HG02588 (cell line): ENCODE data around the gene COG3.

Experiments
- ATAC-seq: cut with Tn5 transposase; IDR thresholded peaks from one replicate; pipeline ENCODE4 v1.9.1; 2021; ENCODE audit warnings: mild to moderate bottlenecking, moderate library complexity; ENCODE audit not compliant: unreplicated experiment

COG3 gene

DNA sequence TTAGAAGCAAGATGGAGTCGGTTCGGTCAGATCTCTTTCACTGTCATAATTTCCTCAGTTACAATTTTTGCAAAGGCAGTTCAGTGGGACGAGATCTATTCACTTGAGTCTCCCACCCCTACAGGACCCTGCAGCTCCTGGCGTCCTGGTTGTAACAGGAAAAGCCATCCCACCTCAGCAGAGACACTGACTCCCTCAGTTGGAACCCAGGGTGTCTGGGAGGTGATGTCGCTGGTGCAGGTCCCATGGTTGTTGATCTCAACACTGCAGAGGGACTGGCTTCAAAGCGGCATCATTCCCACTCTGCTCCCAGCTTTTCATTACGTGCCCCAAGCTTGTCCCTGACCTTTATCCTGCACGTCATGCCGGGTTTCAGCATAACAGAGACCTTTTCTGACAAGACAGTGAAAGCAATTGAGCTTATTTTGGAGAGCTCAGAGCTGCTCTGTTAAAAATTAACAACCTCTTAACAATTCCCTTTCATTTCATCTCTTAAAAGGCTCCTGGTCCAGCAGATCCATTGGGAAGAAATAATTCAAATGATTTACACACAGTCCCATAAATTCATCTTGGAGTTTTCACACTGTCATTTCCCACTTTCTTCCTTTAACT lies 17.6 kb upstream of the COG3 start:
- ATAC-seq, result no peak

DNA sequence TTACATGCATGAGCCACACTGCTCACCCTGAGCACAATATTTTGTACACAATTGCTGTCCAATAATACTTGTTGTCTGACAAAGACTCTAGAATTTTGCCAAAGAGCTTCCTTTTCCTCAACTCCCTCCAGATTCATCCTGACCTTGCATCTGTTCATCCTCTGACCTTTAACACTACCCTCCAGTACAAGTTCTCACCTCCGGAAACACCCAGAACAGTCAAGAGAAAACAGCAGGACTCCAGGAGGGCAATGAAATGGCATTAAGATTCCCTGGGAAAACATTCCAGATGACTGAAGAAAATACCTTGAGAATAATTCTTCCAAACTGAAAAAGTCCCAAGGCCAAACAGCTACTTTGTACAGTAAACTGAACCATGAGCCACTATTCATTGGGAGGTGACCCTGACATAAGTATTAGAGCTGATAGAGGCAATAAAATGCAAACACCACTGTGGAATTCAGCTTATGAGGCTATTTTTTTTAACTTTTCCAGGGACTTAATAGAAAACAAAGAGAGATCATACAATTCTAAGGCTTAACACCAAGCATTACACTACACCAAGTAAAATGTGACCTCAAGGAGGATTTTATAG lies 15.7 kb upstream of the COG3 start:
- no peak for ATAC-seq

DNA sequence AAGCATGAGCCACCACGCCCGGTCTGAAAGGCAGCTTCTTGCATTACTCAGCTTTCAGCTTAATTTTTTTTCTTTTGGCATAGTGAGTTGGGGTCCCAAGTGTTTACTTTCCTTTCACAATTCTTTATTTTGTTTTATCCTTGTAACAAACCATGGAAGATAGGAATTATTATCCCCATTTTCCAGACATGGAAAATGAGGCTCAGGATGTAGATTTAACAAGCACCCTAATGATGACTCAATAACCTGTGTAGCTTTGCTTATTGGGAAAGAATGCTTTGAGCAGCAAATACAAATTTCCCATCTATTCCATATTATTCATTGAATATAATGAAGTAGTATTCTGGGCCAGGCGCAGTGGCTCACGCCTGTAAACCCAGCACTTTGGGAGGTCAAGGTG lies 13.5 kb upstream of the COG3 start:
- no peak for ATAC-seq

DNA sequence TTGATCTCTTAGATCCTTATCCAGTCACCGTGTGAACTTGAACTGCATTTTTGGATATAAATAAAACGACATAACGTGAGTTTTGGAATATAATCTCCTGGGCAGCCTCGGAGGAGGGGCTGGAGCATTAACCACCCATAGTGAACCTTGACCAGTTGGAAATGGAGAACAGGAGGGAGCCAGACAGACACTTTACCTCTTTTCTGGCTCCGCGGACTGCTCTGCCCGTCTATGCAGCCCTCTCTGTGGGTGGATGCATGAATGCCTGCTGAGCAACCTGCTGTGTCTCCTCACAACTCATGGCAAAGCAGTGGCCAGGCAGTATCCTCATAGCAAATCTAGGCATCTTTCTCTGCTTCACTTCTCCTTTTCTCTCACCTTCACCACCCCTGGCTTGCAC lies 10.5 kb upstream of the COG3 start:
- ATAC-seq, result no peak

DNA sequence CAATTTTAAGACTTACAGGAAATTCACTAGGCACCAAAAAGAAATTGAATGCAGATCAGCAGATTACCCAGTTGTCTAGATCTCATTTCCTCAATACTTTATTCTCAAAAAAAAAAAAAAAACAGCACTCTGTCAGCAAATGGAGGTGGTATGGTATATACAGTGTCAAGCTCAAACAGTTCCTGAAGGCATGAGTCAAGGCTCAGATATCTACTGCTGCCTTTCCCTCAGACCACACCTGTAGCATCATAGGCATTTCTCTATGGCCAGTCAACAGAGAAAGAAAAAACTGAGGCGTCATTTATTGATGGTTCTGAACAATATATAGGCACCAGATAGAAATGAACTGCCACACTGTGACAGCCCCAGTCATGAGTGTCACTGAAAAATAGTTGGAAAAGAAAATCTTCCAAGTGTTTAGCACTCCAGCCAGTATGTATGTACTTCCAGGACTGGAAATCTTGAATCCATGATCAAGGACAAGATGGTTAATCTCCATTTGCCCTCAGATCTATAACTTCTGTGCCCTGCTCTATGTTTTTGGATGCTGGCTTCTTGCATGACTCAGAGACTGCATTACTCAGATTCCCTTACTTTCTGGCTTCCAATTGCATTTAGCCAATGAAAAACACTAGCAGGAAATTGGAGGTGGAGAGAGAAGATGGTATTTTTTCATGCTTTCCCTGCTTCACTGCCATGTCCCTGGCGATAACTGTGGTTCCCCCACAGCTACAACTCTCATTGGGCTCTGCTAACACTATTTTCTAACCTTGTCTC lies 8.4 kb upstream of the COG3 start:
- ATAC-seq, result no peak

DNA sequence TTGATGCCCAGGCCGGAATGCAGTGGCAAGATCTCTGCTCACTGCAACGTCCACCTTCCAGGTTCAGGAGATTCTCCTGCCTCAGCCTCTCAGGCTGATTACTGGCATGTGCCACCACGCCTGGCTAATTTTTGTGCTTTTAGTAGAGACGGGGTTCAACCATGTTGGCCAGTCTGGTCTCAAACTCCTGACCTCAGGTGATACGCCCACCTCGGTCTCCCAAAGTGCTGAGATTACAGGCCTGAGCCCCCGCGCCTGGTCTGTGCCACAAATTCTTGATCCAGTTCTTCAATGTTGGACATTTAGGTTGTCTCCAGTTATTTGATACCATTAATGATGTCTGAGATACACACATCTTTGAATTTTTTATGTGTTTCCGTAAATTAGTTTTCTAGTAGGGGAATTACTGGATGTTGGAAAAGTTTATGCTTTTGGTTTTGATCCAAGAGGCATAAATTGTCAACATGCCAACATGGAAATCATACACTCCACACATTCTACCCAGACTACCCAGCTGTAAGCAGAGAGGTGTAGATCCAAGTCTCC lies 525 bp upstream of the COG3 start:
- no peak for ATAC-seq

DNA sequence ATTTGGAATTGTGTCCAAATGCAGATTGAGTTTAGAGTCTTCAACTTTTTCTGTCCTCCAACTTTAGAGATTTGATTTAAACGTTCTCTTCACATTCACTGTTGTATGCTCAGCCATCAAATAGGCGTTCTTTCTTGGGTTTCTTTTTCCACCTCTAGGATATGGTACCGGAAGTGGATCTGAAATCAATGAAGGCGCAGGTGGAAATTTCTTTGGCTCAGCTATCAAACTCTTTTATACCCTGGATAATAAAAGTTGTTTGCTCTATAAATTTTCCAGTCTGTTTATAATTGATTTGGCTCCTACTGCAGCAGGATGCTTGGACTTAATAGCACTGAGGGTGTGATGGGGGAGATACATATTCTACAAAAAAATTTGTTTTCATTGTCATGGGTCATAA lies 1.6 kb downstream of the COG3 start:
- no peak for ATAC-seq

DNA sequence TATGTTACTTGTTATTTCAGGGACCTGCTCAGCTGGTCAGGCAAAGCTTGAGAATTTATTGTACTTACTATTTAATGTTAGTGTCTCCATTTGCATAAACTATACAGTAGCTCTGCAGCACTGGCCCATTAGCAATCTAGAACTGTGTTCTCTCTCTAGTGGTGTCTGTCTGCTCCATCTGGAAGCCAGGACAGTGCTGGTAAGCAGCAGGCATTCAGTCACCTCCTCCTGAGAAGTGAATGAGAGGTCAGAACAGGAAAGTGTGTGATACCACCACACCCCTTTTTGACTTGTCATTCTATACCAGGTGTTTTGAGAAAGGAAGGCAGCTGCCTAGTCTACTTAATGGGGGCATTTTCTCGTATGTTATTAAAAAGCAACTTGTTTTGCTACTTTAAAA lies 3.9 kb downstream of the COG3 start:
- ATAC-seq, result no peak

DNA sequence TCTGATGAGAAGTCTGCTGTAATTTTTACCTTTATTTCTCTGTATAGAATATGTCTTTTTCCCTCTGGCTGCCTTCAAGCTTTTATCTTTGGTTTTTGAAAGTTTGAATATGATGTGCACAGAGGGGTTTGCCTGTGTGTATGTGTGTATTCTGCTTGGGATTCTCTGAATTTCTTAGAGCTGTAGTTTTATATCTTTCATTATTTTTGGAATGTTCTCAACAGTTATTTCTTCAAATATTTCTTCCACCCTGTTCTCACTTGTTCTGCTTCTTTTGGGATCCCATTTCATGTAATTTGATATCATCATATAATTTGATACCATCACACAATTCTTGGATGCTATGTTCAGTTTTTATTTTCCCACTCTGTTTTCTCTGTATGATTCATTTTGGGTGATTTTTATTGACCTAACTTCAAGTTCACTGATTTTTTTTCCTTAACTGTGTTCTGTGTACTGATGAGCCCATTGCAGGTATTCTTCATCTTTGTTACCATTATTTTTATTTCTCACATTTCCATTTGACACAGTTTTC lies 7.5 kb downstream of the COG3 start:
- ATAC-seq, result no peak

DNA sequence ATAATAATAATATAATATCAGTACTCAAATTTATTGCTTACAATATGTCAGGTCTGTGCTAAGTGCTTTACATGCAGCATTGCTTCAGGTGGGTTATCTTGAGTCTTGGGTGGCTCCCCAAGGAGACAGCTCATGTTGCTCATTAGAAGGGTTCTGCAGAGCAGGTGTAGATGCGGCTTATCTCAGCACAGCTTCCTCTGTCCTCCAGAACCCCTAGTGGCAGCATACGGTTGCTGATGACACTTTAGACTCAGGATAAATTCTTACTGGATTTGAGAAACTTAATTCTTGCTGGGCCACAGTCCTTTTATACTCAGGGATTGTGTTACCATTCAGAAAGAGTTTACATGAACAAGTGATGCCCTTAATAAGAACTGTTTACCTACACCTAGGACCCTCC lies 8.9 kb downstream of the COG3 start:
- ATAC-seq, result no peak

DNA sequence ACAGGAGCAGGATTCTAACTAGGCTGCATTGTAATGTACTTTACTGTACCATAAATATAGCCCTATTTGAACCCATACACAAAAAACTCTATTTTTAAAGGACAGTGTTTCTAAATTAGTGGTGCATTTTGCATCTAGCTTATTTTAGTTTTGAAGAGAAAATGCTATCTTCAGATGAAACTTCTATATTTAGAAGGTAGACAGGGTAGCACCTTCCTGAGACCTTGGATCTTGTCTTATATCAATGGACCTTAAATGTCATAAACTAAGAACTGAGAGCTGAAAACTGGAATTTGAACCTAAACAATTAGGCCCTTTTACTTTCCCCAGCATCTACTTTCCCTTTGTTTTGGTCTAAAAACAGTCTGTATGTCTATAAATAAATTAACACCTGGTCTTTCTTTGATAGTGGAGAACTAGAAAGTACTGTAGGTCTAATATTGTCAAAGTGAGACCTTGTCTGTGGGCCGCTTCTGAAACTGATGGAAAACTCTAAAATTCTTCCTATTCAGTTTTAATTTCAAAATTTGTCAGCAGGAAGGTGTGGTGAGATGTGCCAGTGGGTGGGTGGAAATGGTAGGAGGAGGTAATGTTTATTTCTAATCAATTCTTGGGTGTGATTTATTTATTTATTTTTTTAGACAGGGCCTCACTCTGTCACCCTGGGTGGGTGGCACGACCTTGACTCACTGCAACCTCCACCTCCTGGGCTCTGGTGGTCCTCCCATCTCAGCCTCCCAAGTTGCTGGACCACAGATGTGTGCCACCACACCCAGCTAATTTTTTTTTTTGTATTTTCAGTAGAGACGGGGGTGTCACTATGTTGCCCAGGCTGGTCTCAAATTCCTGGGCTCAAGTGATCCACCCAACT lies 10.1 kb downstream of the COG3 start:
- ATAC-seq, result no peak

DNA sequence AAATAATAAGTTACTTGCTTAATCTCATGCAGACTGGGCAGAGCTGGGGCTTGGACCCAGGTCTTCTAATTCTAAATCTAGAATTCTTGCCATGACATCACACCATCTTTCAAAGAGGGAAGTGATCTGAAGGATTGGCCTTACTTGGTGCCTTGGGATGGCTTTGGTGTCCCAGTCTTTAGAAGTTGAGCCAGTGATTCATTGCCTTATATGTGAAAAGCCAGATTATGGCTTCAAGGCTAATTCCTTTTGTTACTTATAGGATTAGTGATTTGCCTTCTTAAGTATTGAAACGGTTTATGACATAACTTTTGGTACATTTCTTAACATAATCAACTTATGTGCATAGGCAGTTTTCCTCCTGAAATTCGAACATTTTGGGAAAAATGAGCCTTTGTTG lies 14.9 kb downstream of the COG3 start:
- no peak for ATAC-seq

DNA sequence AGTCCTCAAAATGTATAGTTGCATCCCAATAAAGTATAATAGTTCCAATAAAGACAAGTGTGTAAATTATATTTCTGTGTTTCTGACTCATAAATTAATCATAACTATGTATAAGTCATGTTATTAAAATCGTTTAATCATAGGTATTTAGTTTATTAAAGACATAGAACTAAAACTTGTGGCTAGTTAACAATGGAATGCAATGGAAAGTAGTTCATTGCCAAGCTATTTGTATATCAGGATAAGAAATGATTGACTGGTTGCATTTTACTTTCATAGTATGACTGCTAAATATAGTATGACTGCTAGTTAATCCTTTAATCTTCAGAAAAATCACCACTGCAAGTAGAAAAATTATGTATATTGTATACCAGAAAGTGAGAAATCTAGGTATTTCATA lies 16.9 kb downstream of the COG3 start:
- ATAC-seq, result no peak

DNA sequence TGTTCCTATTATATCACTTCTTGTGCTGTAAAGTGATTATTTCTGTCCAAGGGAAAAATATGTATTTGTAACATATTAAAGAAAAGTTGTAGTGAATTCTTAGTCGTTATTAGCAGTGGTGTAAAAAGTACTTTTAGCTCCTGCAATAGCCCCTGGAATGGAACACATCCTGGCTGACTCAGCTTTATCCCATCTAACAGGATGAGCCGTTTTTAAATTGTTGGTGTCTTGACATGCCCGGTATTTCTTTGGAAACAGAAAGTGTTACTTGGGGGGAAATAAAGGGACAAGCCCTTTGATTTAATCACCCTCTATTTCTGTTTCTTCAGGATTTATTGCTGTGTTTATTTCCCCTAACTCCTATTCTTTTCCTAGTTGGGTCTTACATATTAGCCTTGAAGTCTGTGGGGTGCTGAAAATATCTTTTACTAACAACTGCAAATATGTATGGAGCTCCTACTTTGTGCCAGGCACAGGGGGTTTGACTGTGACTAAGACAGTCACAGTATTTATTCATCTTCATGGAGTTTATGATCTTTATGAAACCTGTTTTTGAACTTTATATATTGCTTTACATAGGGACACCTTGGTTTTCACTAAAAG lies 17.9 kb downstream of the COG3 start:
- ATAC-seq, result no peak

DNA sequence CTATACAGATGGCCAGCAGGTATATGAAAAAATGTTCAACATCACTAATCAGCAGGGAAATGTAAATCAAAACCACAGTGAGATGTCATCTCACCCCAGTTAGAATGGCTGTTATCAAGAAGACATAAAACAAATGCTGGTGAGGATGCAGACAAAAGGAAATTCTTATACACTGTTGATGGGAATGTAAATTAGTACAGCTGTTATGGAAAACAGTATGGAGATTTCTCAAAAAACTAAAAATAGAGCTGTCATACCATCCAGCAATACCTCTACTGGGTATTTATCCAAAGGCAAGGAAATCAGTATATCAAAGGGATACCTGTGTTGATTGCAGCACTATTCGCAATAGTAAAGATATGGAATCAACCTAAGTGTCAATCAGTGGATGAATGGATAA lies 22.9 kb downstream of the COG3 start:
- ATAC-seq, result no peak

DNA sequence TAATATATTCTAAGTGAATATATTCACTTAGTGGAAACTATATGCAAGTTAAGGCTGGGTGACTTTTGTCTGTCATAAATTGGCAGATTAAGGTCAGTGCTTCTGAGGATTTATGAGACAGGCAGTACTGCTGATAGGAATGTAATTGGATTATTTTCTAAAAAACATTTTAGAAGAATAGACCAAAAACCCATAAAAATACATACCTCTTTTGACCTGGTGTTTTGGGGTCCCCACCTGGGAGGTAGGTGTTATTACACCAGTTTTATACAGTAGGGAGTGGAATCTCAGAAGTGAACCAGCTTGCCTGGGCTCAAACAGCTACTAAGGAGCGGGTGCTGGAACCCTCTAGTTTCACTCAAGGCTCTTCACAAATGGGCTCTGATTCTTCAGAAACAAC lies 25.3 kb downstream of the COG3 start:
- ATAC-seq, result no peak

DNA sequence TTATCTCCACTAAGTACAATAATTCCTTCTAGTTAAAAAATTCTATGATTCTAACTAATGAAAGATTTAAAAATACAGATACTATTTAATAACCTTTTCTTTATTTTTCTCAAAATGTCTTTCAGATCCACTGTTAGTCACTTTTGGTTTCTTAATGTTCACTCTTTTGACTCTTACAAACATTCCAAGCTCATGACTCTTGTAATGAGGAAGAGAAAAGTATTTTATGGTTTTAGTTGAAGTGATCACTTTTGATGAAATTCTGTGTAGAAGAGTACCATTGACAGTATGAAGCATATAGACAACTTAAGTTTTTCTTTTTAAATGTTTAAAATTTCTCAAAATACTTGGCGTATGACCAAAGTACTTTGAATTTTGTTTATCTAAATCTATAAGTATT lies 27.8 kb downstream of the COG3 start:
- ATAC-seq, result no peak

DNA sequence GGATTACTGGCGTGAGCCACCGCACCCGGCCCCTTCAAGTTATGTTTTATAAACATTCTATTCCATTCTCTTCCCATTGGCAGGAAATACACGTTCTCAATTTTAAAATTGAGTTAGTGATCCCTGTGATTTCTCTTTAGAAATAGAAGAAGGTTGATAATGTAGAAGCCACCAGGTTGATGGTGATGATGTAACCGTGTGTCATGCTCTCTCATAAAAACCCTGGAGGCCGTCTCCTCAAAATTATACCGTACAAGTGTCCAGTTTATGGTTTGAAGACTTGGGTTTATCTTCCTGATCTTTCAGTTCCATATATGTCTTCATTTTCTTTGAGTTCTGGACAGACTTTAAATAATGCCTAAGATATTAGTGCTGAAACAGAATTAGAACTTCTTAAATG lies 32.2 kb downstream of the COG3 start:
- ATAC-seq, result no peak

DNA sequence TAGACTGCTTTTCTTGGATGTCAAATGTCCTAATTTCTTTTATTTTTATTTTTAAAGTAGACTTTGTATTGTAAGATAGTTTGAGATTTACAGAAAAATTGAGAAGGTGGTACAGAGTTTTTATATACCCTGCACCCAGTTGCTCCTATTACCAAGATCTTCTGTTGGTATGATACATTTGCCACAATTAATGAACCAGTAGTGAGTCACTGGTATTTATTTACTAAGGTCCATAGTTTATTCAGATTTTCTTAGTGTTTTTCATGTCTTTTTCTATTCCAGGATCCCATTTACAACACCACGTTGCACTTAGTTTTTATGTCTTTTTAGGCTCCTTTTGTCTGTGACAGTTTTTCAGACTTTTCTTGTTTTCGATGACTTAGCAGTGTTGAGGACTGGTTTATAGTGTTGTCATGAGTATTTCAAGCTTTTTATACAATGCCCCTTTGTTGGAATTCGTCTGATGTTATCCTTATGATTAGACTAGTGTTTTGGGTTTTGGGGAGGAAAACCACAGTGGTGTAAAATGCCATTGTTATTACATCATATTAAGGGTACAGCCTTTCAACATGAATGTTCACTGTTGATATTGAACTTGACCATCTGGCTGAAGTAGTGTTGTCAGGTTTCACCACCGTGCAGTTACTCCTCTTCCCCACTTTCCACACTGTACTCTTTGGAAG lies 35.9 kb downstream of the COG3 start:
- ATAC-seq, result no peak

DNA sequence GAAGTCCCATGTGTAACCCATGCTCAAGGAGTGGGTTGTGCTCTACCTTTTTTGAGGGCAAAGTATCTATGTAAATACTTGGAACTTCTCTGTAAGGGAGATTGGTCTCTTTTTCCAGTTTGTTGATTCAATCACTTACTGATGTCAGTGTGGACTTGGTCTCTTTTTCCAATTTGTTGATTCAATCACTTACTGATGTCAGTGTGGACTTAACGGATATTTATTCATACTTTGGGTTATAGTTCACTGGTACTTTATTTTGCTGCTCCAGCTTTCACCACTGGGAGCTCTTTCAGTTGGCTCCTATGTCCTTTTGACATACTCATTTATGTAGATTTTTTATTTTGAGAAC lies 36.4 kb downstream of the COG3 start:
- ATAC-seq, result no peak
